Fibroblast of the aortic adventitia (primary cell): ENCODE measurements around the gene ICE2. TPM values are rescaled to one million over a fixed set of nuclear protein-coding genes. Genes with fewer than 3 reads are reported as not detected.
"Not testable (repeated sequence)": the region's sequence is repeated elsewhere in the genome, so short reads cannot be mapped to it uniquely, and the experiment has no call there.

Experiments
- DNase-seq: peaks from one replicate; pipeline ENCODE4 v3.0.0-alpha.2; 2010; ENCODE audit warnings: low read depth
- H3K4me3 ChIP-seq: 2 replicates; pipeline ENCODE4 v1.5.1; 2011; ENCODE audit warnings: low read depth, mild to moderate bottlenecking, control low read depth, low read length, moderate library complexity
- CTCF ChIP-seq: IDR thresholded peaks from 2 replicates; pipeline ENCODE4 v1.5.1; 2011; ENCODE audit warnings: mild to moderate bottlenecking, low read length, control low read depth, inconsistent platforms; ENCODE audit not compliant: insufficient read depth
- total RNA-seq: library from RNA; depleted of rRNA; stranded (reverse); fragments of >200 nt; gene quantifications from 2 replicates; pipeline ENCODE4 v1.2.3, GENCODE V29; 2012; ENCODE audit warnings: low replicate concordance

ICE2 gene
- total RNA-seq, 1 donor: 37.0 TPM

- DNase-seq: peak; percentile 40
Observed at GRCh38 chr15:60413231-60413824, 65.6 kb downstream of the ICE2 start.

GRCh38 chr15:60412807-60413206 is 66.1 kb downstream of the ICE2 start:
- DNase-seq, H3K4me3 ChIP-seq: not testable (repeated sequence)

More at GRCh38 chr15:60413231-60413824, 65.6 kb downstream of the ICE2 start:
- H3K4me3 ChIP-seq: no peak overlapping the region
- TF ChIP-seq CTCF: no peak

- no peak for DNase-seq
- H3K4me3 ChIP-seq: no peak overlapping the region
- TF ChIP-seq CTCF: no peak
Observed at GRCh38 chr15:60411774-60412425, 67.0 kb downstream of the ICE2 start.

- not testable (repeated sequence) for H3K4me3 ChIP-seq, DNase-seq
Observed at GRCh38 chr15:60410350-60410749, 68.6 kb downstream of the ICE2 start.

GRCh38 chr15:60408463-60408981 is 70.4 kb downstream of the ICE2 start:
- TF ChIP-seq CTCF: no peak
- no peak overlapping the region for H3K4me3 ChIP-seq
- peak; percentile 90 for DNase-seq

- DNase-seq: peak; percentile 88
- H3K4me3 ChIP-seq: no peak overlapping the region
- no peak for TF ChIP-seq CTCF
Observed at GRCh38 chr15:60407415-60407805, 71.5 kb downstream of the ICE2 start.

- DNase-seq: no peak
- TF ChIP-seq CTCF: no peak
- no peak overlapping the region for H3K4me3 ChIP-seq
Observed at GRCh38 chr15:60406513-60407414, 72.2 kb downstream of the ICE2 start.
